NCI-H524 treated with DMSO at 0.1 percent for 48 hours (cell line): ENCODE results near the gene KRTAP5-2.
"Not testable (repeated sequence)": the region's sequence is repeated elsewhere in the genome, so short reads cannot be mapped to it uniquely, and the experiment has no call there.

Experiments used
- DNase-seq: peaks from one replicate; lab custom pipeline; 2025; lab: John Stamatoyannopoulos, UW

Gene KRTAP5-2

GRCh38 chr11:1589996-1590395, 8.1 kb downstream of the KRTAP5-2 start:
- DNase-seq: no peak

GRCh38 chr11:1589191-1589963, 8.7 kb downstream of the KRTAP5-2 start:
- not testable (repeated sequence) for DNase-seq

GRCh38 chr11:1586699-1587098, 11.4 kb downstream of the KRTAP5-2 start:
- no peak for DNase-seq

DNA sequence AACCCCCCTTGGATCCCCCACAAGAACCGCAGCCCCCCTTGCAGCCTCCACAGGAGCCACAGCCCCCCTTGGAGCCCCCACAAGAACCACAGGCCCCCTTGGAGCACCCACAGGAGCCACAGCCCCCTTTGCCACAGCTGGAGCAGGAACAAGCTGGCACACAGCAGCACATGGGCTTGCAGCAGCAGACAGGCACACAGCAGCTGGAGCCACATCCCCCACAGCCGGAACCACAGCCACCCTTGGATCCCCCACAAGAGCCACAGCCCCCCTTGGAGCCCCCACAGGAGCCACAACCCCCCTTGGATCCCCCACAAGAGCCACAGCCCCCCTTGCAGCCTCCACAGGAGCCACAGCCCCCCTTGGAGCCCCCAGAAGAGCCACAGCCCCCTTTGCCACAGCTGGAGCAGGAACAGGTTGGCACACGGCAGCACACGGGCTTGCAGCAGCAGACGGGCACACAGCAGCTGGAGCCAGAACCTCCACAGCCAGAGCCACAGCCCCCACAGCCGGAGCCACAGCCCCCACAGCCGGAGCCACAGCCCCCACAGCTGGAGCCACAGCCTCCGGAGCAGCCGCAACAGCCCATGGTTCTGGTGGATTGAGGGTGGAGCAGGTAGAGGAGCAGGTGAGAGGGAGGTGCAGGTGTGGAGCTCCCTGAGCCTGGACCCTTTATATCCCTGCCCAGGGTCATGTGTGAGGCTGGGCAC, 13.3 kb downstream of the KRTAP5-2 start, which contains the start of gene KRTAP5-1:
Gene KRTAP5-1 (minus strand): TSS at position 623 of the 710 bp plus-strand sequence. CDS start 34 bp downstream, at position 589.
- not testable (repeated sequence) for DNase-seq

DNA sequence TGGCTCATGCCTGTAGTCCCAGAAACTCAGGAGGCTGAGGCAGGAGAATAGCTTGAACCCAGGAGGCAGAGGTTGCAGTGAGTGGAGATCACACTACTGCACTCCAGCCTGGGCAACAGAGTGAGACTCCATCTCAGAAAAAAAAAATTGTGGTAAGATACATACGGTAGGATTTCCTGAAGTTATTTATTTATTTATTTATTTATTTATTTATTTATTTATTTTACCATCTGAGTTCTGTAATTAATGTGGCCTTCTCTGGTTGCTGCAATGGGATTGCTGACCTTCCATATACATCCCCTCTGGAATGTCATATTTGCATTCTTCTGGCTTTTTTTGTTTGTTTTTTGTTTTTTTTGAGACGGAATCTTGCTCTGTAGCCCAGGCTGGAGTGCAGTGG, 15.2 kb downstream of the KRTAP5-2 start:
- not testable (repeated sequence) for DNase-seq

GRCh38 chr11:1581976-1582375, 16.1 kb downstream of the KRTAP5-2 start:
- DNase-seq: no peak

DNA sequence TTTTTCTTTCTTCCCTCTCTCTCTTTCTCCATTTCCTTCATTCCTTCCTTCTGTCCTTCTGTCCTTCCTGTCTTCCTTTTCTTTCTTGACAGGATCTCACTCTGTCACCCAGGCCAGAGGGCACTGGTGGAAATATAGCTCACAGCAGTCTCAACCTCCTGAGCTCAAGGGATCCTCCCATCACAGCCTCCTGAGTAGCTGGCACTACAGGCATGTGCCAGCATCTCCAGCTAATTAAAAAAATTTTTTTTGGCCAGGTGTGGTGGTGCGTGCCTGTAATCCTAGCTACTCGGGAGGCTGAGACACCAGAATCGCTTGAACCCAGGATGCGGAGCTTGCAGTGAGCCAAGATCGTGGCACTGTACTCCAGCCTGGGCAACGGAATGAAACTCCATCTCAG, 21.3 kb downstream of the KRTAP5-2 start:
- DNase-seq: no peak

- DNase-seq: not testable (repeated sequence)
These were observed 22.3 kb downstream of the KRTAP5-2 start for GRCh38 chr11:1575756-1576155.

DNA sequence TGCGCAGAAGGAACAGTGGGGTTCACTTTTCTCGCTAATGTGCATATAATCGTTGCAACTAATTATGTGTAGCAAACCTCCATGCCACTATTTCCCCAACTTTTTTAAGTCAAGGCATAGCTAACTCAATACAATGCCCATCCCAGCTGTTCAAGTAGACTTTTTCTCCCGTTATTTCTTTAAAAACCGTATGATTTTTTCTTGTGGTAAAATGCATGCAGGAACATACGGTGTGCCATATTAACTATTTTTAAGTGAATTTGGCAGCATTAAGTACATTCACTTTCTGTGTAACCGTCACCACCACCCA, 23.2 kb downstream of the KRTAP5-2 start:
- DNase-seq: no peak

DNA sequence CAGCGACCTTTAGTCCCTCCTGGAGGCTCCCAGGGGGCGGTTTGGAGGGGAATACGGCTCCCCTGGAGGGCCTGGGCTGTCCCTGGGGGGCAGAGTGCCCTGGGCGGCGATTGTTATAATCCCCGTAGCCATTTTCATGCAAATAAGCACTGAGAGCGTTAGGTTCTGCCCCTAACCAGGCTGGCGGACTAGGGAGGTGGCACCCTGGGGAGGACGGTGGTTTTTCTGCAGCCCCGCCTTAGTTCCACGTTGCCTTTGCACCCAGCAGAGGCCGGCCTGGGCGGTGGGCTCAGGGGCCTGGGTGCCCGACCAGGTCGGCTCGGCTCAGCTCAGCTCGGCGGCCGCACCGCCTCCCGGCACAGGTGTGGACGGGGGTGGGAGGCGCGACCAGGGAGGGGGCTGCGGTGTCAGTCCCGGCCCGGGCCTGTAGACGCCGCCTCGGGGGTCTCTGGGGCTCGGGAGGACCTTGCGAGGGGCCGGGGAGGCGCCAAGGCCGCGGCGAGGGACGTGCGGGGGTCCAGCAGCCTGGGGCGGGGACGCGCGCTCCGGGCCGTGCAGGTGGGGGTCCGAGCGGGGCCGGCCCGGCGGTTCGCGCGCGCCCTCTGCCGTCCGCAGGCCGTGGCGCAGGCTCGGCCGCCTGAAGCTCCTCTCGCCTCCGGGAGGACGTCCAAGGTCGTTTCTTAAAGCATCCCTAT, 23.7 kb downstream of the KRTAP5-2 start:
- no peak for DNase-seq

DNA sequence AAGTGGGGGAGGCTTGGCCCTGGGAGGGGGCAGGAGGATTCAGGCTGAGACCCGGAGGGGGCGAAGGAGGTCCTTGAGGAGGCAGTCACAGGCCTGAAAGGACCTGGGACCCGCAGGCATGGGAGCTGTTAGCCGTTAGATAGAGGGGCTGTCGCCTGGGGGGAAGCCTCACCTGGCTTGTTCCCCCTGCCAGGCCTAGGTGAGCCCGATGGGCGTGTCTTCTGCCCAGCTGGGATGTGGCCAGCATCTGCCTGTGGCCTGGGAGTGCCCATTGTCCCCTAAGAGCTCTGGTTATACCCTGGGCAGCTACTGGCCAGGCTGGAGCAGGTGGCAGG, 24.2 kb downstream of the KRTAP5-2 start:
- no peak for DNase-seq

- DNase-seq: no peak
These were observed 24.8 kb downstream of the KRTAP5-2 start for GRCh38 chr11:1573077-1573902.

- DNase-seq: no peak
These were observed 25.7 kb downstream of the KRTAP5-2 start, which contains the start of gene DUSP8 for GRCh38 chr11:1572197-1573076. Gene DUSP8, minus strand, starts transcription at chr11:1572271. Its CDS starts 6,445 bp downstream, at chr11:1565826.

- no peak for DNase-seq
These were observed 26.3 kb downstream of the KRTAP5-2 start for GRCh38 chr11:1571760-1572196.

DNA sequence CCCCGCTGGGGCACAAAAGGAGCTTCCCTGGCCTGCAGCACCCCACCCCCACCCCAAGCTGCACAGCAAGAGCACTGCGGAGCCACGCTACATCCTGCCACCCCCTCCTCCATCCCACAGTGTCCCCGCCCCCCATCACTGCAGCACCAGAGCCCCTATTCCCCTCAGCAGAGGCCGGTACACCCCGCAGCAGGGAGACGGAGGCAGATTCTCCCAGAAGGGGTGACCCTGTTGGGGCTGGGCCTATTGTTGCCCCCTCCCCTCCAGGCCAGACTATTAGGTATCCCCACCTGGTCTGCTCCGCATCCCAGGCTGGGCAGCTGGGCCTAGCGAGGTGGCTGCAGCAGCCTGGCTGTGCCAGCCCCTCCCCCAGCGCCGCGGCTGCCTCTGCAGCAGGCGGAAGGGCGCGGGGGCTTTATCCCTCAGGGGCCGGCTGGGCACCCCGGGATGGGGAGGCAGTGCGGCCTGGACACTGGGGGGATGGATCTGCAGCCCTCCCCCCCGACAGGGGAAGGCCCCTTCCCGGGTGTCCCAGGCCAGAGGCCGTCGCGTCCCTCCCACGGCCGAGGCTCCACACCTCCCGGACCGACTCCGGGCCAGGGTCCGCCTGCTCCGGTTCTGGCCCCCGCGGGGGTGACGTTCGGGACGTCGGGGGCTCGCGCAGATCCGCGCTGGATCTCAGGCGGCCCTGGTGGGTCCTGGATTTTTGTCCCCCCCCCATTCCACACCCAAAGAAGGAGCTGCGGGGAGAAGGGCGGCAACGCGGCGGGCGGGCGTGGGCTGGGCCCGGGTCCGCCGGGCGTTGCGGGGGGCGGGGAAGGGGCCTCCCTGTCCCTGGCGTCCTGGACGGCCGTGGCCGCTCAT, 27.0 kb downstream of the KRTAP5-2 start:
- no peak for DNase-seq

DNA sequence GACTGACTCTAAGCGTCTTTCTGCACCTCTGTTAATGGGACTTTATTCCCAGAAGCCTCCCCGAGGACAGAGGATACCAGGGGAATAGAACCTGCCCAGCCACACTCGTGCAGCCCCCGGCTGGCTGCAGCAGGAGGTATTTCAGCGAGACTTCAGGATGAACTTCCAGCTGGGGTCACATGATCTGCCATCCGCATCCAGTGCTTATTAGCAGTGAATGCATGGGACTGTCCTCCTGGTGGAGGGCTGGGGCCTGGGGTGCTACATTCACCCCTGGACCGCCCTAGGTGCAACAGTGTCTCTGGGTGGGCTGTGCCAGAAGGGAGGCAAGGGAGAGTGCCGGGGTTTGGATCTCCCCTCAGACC, 27.6 kb downstream of the KRTAP5-2 start:
- DNase-seq: no peak

DNA sequence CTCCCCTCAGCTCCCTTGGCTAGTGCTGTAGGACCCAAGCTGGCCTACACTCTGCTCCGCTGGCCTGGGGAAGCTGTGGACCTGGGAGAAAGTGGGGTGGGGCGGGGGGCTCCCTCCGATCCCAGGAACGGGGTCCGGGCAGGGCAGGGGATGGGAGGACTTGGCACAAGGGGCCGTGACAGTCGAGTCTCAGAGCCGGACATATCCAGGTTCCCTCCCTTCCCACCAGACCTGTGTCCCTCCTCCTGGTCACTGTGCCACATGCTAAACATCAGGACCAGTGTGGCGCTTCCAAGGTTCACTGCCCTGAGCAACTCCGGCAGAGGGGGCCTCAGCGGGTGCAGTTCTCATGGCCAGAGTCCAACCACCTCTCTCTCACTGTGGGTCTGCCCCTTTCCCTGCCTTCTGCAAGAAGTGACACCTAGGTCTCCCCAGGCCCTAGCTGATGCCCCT, 28.1 kb downstream of the KRTAP5-2 start:
- DNase-seq: no peak

DNA sequence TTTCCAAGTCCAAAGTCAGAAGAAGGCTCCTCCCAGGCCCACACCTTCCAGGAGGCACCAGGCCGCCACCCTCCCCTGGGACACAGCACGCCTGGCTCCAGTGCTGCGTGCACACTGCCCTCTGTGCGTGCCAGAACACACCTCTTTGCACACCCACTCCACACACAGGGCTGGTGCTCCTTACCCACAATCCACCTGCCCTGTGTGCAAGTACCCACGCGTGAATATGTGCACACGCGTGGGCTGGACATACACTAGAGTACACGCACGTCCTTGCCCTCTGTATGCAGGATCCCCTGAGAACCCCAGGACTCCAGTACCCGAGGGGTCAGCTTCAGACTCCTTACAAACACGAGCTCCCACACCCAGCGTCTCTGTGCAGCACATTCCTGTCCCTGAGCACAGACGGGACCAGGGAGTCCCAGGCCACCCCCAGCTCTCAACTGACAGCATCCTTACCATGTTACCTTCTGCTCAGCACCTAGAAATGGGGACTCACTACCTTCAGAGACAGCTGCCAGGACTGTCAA, 28.8 kb downstream of the KRTAP5-2 start:
- no peak for DNase-seq

GRCh38 chr11:1568441-1568911, 29.6 kb downstream of the KRTAP5-2 start:
- no peak for DNase-seq

GRCh38 chr11:1567721-1568100, 30.4 kb downstream of the KRTAP5-2 start:
- DNase-seq: no peak
